AG04449 (cell line): Measurements from ENCODE around the gene GDAP2.

Source experiments
- CTCF ChIA-PET: fragments of 350-600 bp; formaldehyde crosslinking; extraction: SDS; loops from one replicate; lab custom pipeline; 2021; ENCODE audit warnings: antibody characterized with exemption; lab: Yijun Ruan, JAX
- POLR2A ChIA-PET: fragments of 400-600, 350-600 bp; formaldehyde crosslinking; extraction: SDS; loops from one replicate; lab custom pipeline; 2020; ENCODE audit warnings: antibody characterized with exemption, inconsistent platforms; lab: Yijun Ruan, JAX
- DNase-seq: peaks from one replicate; pipeline ENCODE4 v3.0.0-alpha.2; 2010; ENCODE audit warnings: low read depth, low spot score
- H3K4me3 ChIP-seq: 2 replicates; pipeline ENCODE4 v1.5.1; 2011; ENCODE audit warnings: low read depth, mild to moderate bottlenecking, control low read depth, low read length
- TF ChIP-seq, protein P1 (sequence below): IDR thresholded peaks from one replicate; pipeline ENCODE4 v1.5.1; 2011; ENCODE audit warnings: mild to moderate bottlenecking, moderate library complexity, low read length, control low read depth, inconsistent platforms; ENCODE audit not compliant: insufficient read depth; ENCODE audit errors: missing control alignments

Gene GDAP2

DNA sequence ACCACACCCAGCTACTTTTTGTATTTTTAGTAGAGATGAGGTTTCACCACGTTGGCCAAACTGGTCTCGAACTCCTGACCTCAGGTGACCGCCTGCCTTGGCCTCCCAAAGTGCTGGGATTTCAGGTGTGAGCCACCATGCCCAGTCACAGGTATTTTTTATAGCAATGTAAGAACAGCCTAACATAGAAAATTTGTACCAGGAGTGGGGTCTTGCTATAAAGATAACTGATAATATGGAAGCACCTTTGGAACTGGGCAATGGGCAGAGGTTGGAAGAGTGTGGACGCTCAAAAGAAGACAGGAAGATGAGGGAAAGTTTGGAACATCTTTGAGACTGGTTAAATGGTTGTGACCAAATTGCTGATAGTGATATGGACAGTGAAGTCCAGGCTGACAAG, 99.2 kb downstream of the GDAP2 start:
- TF ChIP-seq, protein P1, sequence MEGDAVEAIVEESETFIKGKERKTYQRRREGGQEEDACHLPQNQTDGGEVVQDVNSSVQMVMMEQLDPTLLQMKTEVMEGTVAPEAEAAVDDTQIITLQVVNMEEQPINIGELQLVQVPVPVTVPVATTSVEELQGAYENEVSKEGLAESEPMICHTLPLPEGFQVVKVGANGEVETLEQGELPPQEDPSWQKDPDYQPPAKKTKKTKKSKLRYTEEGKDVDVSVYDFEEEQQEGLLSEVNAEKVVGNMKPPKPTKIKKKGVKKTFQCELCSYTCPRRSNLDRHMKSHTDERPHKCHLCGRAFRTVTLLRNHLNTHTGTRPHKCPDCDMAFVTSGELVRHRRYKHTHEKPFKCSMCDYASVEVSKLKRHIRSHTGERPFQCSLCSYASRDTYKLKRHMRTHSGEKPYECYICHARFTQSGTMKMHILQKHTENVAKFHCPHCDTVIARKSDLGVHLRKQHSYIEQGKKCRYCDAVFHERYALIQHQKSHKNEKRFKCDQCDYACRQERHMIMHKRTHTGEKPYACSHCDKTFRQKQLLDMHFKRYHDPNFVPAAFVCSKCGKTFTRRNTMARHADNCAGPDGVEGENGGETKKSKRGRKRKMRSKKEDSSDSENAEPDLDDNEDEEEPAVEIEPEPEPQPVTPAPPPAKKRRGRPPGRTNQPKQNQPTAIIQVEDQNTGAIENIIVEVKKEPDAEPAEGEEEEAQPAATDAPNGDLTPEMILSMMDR: no peak
- ChIA-PET CTCF (no interaction called here), POLR2A (no interaction called here)
- H3K4me3 ChIP-seq: no peak overlapping the region
- DNase-seq: no peak

DNA sequence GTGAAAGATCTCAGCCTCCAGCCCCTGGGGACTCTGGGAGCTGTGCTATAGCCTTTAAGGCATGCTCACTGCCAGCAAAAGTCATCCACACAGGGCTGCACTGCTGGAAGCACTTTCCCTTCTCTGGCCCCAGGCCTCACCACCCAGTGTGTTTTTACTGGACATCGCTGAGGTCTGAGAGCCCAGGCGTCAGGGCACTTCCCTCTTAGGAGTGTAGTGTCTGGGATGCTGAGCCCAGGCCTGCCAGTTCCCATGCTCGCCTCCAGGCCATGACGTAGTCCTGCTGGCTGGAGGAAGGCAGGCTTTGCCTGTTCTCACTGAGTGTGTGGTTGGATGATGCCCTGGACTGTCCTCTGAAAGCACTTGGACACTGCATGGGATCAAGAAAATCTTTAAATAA, 101.2 kb downstream of the GDAP2 start:
- H3K4me3 ChIP-seq: no peak overlapping the region
- CTCF ChIA-PET: interaction anchor here (1.8 kb wide), 1 partner anchor 70 kb away, joined by 4 read pairs; no protein-coding TSS in a partner anchor
- TF ChIP-seq, protein P1: no peak
- DNase-seq: no peak
- POLR2A ChIA-PET: interaction anchor here (1.0 kb wide), 1 partner anchor 13 kb away, joined by 3 read pairs; no protein-coding TSS in a partner anchor

DNA sequence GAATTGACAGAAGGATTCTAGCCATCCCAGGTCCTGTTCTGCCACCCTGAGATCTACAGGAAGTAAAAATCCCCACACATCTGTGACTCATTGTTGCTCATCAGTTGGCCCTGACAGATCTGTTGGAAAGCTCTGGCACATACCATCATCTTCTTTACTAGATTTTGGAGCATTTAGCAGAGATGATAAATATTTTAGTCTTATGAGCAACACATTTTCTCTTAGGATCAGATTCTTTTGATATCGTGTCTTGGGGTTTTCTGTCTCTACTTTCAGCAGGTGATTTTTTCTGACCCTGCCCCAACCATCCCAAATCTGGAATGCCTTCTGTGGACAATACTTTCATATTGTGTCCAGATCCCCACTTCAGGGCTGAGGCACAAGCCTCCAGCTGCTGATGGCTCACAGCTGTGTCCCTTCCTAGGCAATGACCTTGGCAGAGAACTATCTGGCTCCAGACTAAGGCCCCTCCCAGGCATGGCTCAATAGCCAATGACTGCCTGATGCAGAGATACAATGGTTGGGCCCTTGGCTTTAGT, 102.8 kb downstream of the GDAP2 start:
- TF ChIP-seq, protein P1: no peak
- ChIA-PET POLR2A (interaction anchor here (0.7 kb wide), 1 partner anchor 11 kb away, joined by 3 read pairs; no protein-coding TSS in a partner anchor), CTCF (interaction anchor here (1.3 to 3.0 kb wide), 3 partner anchors 12 to 69 kb away, joined by 3 to 12 read pairs (median 4); no protein-coding TSS in a partner anchor)
- H3K4me3 ChIP-seq: no peak overlapping the region
- peak; percentile 67 for DNase-seq

DNA sequence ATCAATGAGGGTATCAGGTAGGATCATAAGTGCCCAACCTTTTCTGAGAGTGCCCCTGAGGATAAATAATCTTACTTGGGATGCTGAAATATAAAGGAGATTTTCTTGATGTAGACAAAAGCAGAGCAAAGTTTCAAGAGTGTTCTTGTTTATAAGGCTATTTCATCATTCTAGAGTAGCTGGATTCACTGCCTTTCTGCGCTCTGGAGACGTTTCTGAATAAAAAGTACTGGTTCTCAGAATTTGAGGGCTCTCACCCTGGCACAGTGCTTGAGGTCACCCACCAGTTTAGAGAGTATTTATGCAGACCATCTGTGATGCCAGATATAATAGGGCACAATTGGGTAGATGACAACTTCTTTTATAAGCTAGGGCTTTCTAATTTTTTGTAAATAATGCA, 103.3 kb downstream of the GDAP2 start:
- H3K4me3 ChIP-seq: no peak overlapping the region
- TF ChIP-seq, protein P1: no peak
- ChIA-PET CTCF (interaction anchor here (1.3 to 3.0 kb wide), 2 partner anchors 12 to 69 kb away, joined by 3 to 12 read pairs; no protein-coding TSS in a partner anchor), POLR2A (interaction anchor here (0.7 kb wide), 1 partner anchor 11 kb away, joined by 3 read pairs; no protein-coding TSS in a partner anchor)
- DNase-seq: no peak

DNA sequence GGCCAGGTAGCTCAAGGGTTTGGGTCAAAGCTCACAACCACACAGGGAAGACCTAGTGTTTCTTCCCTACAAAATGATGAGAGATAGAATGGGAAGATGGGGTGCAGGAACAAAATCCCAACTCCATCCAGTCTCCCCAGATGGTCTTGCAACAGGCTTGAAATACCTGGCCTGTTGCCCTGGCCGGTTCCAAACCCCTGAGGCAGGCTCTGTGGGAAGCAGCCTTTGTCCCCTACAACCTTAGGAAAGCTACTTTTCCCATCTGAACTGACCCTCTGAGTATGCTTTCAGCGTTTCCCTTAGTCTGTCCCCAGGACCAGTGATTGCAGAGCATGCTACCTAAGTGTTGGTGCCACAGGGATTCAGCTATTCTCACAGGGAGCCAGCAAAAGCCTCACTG, 104.0 kb downstream of the GDAP2 start:
- TF ChIP-seq, protein P1: no peak
- no peak overlapping the region for H3K4me3 ChIP-seq
- CTCF ChIA-PET: interaction anchor here (1.4 to 3.0 kb wide), 2 partner anchors 11 to 70 kb away, joined by 5 to 12 read pairs; no protein-coding TSS in a partner anchor
- DNase-seq: no peak
- POLR2A ChIA-PET: no interaction called here

DNA sequence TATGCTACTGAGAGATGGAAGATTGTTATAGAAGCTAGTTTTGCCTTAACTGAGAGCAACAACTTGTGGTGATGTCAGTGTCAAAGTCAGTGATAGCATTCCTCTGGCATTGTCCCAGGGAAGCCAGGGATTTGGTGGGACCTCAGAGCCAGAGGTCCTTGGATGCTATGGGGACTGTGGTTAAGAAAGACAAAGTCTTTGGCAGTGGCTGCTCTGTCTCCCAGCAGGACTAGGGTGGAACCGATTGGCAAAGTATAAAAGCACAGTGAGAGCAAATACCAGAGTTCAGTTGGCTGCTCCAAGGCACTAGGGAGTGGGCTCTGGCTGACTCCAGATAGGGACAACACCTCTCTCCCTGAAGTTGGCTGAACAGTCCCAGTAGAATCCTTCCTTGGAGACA, 104.8 kb downstream of the GDAP2 start:
- TF ChIP-seq, protein P1: no peak
- no peak for DNase-seq
- POLR2A ChIA-PET: no interaction called here
- H3K4me3 ChIP-seq: no peak overlapping the region
- CTCF ChIA-PET: interaction anchor here (1.2 to 3.0 kb wide), 5 partner anchors 10 to 71 kb away, joined by 3 to 12 read pairs (median 5); no protein-coding TSS in a partner anchor
